Right hindlimb (tissue), 1 donor: ENCODE data around the gene CMTM8.
A peak's percentile ranks its signal among the peaks of the same experiment; 100 is the strongest.
"Not testable (repeated sequence)": the region's sequence is repeated elsewhere in the genome, so short reads cannot be mapped to it uniquely, and the experiment has no call there.

Source experiments
- DNase-seq: peaks from one replicate; pipeline ENCODE4 v3.0.0-alpha.2; 2018

The CMTM8 gene

GRCh38 chr3:32383136-32383711 lies 144.7 kb downstream of the CMTM8 start:
- DNase-seq: no peak

GRCh38 chr3:32384938-32385337 lies 146.5 kb downstream of the CMTM8 start:
- DNase-seq: peak; percentile 51

DNA sequence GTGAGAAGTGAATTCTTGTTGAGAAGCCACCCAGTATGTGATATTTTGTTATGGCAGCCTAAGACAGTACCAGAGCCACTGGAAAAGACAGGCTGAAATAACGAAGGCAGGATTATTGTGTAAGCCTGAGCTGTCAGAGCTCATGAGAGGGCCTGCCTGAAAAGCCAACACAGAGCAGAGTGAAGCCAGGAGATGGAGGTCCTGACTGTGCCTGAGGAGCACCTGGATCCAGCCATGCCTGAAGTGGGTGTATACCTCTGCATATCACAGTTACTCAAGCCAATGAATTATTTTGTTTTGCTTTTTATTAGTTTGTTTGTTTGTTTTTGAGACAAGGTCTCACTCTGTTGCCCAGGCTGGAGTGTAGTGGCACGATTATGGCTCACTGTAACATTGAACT lies 149.0 kb downstream of the CMTM8 start:
- no peak for DNase-seq

GRCh38 chr3:32389577-32389976 lies 151.1 kb downstream of the CMTM8 start:
- DNase-seq: not testable (repeated sequence)

GRCh38 chr3:32391643-32392535 lies 153.4 kb downstream of the CMTM8 start, which contains the start of gene CMTM7:
Gene CMTM7, plus strand, starts transcription at chr3:32391853. Its CDS starts 54 bp downstream, at chr3:32391907.
- peak; percentile 80 for DNase-seq

- DNase-seq: peak; percentile 65
Measured at GRCh38 chr3:32392536-32393302, 154.2 kb downstream of the CMTM8 start.

DNA sequence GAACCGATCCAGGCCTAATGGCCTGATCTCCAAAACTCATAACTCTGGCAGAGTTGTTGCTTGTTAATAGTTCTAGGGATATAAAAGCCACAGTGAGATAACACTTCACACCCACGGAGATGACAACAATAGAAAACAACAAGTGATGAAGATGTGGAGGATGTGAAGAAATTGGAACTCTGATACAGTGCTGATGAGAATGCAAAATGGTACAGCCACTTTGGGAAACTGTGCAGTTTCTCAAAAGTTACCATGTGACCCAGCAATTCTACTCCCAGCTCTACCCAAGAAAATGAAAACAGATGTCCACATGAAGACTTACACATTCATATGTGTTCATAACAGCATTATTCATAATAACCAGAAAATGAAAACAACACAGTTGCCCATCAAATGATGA lies 157.0 kb downstream of the CMTM8 start:
- no peak for DNase-seq

- no peak for DNase-seq
Measured at GRCh38 chr3:32397941-32398340, 159.5 kb downstream of the CMTM8 start.

GRCh38 chr3:32398531-32398930 lies 160.1 kb downstream of the CMTM8 start:
- no peak for DNase-seq

DNA sequence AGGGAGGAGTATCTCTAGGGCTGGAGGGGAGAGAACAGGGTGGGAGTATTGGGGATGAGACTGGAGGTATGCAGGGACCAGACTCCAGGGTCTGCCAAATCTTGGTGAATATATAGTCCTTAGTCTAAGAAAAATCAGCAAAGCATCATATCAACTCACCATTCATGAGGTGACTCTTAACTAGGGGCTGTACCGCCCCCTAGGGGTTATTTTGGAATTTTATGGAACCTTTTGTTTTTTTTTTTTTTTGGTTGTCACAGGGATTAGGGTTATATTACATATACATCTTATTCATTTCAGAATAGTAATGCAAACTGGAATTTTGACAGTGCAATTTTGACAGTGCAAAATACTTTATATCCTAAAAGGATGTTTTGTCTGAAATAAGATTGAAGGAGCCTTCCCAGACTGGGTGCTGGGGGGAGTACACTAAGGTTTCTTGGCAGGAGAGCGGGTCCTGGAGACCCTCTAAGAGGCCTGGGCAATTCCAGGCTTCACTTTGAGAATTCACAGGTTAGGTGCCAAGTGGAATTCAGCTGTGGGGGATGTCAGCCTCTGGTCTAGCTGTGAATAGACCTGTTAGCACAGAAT lies 160.6 kb downstream of the CMTM8 start:
- DNase-seq: no peak

GRCh38 chr3:32401126-32401525 lies 162.6 kb downstream of the CMTM8 start:
- no peak for DNase-seq

GRCh38 chr3:32401556-32402081 lies 163.1 kb downstream of the CMTM8 start:
- DNase-seq: peak; percentile 86

DNA sequence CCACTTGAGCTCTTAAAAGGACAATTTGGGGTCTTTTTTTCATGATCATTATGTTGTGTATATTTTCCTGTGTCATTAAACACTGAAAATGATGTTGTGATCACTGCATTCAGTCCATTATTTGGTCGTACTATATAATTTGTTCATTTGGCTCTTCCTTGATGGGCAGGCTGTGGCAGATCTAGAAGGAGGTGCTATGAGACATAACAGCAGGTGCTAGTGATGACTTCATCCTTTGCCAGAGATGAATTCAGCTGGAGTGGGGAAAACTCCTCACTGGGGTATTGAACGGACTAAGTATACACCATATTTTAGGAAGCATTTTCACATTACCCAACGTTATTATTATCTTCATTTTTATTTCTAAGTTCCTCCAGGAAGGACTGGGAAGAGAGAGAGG lies 165.2 kb downstream of the CMTM8 start:
- no peak for DNase-seq

GRCh38 chr3:32404714-32405113 lies 166.2 kb downstream of the CMTM8 start:
- DNase-seq: no peak

- no peak for DNase-seq
Measured at GRCh38 chr3:32405155-32405554, 166.7 kb downstream of the CMTM8 start.

DNA sequence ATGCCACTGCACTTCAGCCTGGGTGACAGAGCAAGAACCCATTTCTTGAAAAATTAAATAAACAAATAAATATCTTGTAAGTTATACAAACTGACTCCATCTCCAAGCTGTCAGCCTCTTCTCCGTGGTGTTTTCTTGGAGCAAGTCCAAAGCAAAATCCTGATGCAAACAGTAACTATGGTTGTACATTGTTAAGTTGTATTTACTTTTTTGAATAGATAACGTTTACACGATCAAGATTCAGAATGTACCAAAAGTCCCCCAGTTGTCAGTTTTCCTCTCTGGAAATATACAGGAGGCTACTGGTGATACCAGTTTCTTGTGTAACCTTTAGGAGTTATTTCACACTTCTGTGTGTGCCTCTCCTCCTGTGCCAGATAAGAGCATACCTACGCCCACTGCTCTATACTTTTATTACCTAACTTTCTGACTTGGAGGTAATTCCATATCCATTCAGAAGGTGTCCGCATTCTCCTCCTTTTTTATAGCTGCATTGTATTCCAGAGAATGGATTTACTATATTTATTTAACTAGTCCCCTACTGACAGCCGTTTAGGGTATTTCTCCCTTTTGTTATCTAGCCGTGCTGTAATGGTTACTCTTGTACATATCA lies 167.3 kb downstream of the CMTM8 start:
- DNase-seq: no peak

GRCh38 chr3:32406486-32407408 lies 168.3 kb downstream of the CMTM8 start:
- DNase-seq: no peak

GRCh38 chr3:32410367-32411246 lies 172.1 kb downstream of the CMTM8 start:
- DNase-seq: no peak

- no peak for DNase-seq
Measured at GRCh38 chr3:32411442-32411841, 173.0 kb downstream of the CMTM8 start.

DNA sequence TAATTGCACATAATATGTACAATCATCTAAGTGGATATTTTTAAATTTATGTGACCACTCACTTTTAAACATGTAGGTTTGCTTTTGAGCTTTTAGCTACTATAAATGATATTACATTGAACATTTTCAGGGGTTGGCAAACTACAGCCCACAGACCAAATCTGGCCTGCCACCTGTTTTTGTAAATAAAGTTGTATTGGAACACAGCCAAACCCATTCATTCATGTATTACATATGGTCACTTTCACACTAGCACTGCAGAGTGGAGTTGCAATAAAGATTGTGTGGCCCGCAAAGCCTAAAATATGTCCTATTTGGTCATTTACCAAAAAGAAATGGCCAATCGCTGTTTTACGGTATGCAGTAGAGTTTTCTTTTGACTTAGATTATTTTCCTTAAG lies 174.4 kb downstream of the CMTM8 start:
- DNase-seq: no peak
